Stimulated activated CD4-positive, alpha-beta T cell treated with anti-CD3 and anti-CD28 coated beads, Interleukin-15, amount 100 ng/mL, for 24 hours (primary cell): ENCODE measurements around the gene CFAP299.

Source experiments
- DNase-seq: peaks from one replicate; pipeline ENCODE4 v3.0.0-alpha.2; 2020

The CFAP299 gene

DNA sequence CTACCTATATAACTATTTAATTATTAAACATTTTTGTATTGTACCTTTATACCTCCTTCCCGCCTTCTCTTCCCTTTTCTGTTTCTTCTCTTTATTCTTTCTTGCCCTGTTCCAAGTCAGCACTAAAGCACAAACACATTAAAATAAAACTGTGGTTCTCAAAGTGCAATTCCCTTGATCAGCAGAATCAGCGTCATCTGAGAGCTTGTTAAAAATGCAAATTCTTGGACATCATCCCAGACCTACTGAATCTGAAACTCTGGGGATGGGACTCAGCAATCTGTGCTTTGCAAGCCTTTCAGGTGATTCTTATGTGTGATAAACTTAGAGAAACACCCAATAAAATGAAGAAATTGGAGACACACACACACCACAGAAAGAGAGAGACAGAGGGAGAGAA lies 516.5 kb downstream of the CFAP299 start:
- DNase-seq: no peak

DNA sequence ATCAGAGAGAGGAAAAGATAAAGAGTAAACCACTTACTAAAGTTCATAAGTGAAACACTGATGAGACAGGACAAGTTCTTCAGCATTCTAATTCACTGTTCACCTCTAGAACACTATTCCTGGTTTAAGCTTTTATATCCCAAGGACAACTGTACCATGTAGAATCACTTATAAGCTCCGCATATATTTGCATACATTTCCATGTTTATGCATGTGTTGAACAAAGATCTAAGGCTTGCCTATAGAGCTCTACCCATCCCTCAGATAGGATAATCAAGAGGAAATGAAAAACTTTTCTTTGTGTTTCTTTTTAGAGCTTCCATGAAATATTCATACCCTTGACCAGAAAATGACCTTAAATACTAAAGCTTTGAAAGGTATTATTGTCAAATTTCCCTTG lies 538.0 kb downstream of the CFAP299 start:
- DNase-seq: no peak

DNA sequence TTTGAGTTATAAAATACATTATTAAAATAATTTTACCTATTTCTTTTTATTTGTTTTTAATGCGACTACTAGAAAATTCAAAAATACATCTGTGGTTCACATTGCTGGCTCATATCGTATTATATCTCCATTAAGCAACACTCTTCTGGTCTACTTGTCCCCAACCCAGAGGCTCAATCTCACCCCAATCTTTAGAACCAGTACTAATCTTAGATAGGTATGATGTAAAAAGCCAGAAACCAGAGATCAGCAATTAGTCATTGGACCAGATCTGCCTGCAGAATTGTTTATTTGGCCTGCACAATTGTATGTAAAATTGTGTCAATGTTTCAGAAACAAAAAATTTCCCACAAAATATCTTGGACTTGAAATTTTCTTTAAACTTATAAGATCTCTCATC lies 539.4 kb downstream of the CFAP299 start:
- DNase-seq: no peak

DNA sequence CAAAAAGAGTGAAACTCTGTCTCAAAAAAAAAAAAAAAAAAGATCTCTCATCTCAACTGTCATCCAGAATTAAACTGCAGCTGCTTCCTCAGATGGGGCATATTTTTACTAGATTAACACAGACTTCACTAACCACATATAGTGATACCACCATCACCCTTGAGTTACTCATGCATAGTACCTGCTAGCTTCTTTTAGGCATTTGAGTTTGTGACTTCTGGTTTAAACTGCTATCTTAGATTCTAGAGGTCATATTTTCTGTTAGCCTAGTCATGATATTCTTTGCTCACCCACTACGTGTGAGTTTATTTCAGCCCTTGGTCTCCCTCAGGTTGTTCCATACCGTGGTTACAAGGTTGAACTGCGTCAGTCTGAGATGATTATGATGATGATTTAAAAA lies 540.1 kb downstream of the CFAP299 start:
- DNase-seq: no peak

DNA sequence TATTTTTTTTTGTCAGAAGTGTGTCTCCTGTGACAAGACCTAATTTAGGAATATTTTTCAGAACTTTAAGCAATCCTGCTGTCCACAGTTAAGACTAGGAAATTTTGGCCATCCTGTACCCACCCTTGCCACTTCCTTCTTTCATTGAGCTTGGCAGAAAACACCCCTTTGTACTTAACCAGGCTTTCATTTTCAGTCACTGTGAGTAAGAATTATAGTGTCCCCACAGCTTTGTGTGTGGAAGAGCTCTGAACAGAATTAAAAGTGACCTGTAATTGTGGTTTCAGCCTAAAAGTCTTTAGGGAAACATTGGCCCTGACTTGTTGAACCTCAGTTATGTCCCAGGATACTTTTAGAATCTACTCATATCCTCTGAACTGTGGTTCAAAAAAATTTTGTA lies 541.3 kb downstream of the CFAP299 start:
- DNase-seq: no peak

DNA sequence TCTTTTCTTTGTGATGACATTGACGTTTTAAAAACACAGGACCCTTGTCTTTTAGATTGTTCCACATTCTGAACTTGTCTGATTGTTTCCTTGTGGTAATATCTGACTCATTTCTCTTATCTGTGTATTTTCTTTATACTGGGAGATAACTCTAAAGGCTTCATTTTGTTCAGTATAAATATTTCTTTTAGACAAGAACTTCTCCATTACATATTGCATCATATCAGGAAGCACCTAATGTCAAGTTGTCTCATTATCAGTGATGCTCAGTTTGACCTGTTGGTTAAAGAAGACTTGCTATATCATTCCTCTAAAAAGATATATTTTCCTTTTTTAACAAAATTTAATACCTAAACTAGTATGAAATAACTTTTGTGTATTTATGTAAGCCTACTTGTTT lies 542.7 kb downstream of the CFAP299 start:
- DNase-seq: no peak

DNA sequence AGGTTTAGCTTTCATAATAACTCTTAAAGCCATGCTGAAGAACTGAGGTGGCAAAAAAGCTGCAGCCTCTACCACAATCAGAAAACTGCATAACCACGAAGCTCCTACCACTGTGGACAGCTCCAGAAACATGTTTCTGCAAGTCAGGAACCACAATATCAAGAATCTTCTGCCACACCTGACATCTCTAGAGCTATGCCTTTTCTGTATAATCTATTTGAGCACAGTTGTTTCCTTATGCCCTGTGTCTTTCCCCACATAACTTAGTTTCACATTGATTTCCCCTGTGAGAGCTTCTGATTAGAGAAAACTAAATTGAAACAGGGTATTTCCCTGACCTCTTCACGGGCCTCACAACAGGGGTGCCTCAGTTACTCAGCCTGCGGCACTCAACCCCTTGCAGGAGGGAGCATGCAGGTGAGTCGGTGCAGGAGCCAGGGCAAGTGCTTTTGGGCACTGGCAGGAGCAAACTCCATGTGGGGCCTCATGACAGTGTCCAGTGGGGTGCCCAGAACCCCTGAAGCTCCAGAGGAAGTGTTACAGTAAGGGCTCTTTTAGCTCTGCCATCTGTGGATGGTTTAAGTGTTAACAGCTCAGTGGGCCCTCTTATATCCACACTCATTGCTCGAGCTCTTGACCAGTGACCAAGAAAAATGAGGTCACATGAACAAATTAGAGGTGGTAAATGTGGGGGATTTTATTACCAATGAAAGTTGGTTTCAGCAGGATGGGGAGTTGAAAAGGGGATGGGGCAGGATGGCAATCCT lies 562.2 kb downstream of the CFAP299 start:
- DNase-seq: no peak

DNA sequence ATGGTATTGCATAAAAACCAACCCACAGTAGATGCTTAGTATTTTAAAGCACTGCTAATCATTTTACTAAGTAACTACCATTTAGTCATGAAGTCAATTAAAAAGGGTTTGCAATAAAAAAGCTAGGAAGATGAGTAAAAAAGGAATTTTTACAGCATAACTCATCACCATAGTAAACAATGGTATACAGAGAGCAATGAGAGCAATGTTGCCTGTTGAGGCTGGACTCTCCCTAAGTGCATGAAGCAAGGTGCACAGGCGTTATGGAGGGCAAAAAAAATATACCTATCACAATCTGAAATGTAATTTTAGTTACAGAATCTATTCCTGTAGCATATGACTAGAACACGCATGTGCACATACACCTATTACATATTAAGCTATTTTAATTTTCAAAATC lies 565.4 kb downstream of the CFAP299 start:
- no peak for DNase-seq

DNA sequence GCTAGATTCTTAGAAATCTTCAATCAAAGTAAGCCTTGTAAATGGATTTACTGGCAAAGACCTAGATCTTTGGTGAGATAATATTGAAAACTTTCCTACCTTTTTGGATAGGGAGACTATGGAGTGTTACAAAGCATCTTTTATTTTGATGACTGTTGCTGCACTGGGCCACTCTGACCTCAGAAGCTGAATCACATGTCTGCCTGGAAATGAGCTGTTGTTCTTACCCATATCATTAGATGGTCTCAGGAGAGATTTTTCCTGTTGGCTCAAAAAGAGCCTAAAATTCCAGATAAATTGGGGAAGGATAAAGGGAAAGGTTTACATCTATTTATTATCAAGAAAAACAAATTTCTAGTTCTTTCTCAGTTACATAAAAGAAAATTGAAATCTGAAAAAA lies 567.5 kb downstream of the CFAP299 start:
- no peak for DNase-seq

DNA sequence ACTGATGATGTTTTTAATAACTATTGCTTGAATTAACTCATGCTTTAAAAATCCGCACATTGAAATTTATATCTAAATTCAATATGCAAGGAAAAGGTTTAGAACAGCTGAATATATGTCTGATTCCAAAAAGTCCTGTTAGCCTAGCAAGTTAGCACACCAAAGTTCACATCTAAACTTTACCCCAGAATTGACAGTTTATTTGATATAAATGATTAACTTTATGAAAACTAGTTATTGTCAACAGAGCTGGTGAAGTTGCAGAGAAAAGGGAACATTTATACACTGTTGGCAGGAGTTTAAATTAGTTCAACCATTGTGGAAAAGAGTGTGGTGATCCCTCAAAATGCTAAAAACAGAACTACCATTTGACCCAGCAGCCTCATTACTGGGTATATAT lies 574.4 kb downstream of the CFAP299 start:
- DNase-seq: no peak

DNA sequence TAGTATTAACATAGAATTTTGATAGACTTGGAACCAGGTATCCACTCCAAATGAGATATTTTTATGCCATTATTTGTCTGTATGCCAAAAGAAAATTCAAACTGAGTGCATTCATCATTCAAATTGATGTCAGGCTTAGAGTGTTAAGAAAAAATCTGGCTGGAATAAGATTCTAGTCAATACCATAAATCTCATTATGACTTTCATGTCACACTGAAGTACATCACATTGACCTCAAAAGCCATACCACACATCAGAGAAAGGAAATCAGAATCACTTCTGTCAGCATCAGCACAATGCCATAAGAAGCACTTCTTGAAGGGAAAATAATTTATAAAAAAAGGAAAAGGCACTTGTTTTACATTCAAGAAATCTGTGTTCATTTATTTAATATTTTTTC lies 575.9 kb downstream of the CFAP299 start:
- no peak for DNase-seq

DNA sequence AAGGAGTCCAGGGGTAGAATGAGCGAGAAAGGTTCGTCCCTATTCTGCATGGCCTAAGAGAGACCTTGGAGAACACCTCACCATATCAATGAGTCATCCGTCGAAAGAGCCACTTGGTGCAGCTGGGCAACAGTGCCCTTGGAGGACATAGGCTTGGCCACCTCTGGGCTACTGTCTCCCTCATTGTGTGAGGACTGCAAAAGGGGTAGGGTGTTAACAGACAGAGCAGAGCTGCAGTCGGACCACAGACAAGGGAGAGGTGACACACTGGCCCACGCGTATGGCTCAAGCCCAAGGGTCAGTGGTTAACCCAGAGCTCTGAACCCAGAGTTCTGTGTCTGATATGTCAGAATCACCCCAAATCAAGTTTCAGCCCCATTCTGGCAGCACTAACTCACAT lies 576.8 kb downstream of the CFAP299 start:
- no peak for DNase-seq

DNA sequence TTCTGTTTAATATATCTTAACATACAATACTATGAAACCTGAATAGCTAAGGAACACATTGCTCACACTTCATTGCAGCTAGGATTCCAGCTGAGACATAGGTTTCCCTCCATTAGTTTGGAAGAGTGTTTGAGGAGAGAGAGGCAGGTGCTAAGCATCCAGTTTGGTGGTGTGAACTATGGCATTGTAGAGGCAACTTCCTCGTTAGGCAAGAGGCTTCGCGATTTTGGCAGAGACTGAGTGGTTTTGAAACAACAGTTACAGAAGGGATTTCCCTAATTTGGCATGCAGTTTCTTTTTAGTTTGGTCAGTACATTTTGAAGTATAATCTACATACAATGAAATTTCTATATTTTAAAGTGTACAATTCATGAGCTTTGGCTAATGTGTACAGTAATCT lies 577.9 kb downstream of the CFAP299 start:
- DNase-seq: no peak

DNA sequence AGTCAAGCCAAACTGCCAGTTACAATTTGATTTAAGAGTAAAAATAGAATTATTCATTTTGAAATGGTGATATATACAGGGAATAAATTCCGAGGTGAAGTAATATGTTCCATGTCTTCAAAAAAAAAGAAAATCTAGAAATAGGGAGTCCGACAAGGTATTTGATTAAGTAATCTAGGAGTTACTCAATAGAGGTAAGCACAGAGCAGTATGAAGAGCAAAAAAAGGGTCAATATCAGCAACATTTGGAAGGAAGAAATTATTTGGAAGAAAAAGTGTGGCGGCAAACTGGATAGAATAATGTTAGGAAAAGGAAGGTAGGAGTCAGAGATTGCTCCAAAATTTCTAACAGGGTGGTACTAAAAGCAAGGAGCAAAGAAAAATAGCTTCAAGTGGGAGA lies 581.2 kb downstream of the CFAP299 start:
- DNase-seq: no peak

DNA sequence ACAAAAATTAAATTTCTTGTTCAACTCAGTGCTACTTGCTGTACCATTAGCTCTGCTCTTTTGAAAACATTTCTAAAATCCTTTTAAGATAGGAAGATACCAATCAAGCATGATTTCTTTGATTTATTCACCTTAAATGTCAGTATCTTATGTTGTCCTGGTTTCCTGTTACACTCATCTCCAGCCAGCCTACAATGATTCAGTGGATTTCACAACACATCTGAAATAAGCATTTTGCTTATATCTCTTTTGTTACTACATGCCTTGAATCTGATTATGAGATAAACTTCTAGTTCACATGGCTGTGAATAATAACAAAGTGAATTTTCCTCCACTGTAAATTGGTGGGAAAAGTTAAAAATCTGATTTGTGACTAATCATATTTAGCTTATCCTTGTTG lies 582.5 kb downstream of the CFAP299 start:
- no peak for DNase-seq

DNA sequence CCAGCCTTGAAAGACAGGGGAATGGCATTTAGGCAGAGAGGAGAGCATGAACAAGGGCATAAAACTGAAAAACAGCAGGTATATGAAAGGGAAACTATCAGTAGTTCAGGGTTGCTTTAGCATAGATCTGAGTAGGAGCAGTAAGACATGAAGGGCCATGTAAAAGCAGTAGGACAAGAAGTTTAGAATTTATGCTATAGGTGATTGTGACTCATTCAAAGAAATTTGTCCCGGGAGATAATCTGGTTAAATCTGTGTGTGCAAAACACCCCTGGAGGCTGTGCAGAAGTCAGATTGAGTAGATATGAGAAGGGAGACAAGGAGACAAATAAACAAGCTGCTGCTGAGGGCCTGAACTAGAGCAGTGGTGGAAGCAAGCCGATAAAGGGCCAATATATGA lies 585.9 kb downstream of the CFAP299 start:
- no peak for DNase-seq

DNA sequence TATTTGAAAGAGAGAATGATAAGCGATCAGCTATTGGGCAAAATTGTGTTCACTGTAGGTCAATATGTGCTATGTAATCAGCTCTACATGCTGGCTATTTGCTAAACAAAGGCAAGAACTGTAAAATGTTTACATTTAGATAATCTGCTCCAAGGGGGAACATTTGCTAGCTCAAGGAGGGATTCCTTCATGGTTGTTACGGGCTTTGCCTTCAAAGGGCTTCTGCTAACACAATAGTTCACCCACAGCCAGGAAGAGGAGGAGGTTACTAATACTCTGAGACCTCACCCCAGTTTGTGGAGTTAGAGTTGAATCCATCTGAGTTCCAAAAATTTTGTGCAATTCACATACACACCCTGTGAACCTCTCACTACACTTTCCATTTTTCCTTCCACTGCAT lies 587.4 kb downstream of the CFAP299 start:
- no peak for DNase-seq

DNA sequence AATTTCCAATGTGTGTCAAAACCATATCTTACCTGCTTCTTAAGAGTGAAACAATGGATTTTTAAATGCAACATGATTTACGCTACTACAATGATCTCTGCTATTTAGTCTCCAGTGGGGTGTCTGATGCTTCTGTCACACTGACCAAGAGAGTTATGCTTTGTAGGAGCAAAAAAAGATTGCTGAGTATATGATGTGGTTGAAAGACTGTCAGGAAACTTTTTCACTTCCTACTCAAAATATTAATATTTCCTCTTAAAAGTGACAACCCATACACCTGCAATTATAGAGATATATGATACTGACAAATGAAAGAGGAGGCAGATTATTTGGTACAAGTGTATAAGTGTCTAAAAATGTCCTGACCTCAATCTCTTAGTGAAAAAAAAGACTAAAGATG lies 589.8 kb downstream of the CFAP299 start:
- DNase-seq: no peak

DNA sequence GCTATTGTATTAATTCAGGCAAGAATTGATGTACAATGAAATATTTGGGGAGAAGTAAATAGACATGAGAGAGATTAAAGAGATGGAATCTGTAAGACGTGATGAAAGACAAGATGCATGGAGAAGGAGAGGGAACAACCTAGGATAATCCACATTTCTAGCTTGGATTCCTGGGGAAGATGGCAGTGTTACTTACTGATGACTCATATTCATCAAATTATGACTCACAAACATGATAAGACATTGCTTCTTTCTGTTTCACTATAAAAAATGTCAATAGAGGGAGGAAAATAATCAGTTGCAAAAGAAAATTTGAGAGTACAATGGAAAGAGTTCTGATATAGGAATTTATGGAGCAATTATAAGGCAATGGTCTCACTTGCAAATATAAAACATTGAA lies 590.9 kb downstream of the CFAP299 start:
- no peak for DNase-seq

DNA sequence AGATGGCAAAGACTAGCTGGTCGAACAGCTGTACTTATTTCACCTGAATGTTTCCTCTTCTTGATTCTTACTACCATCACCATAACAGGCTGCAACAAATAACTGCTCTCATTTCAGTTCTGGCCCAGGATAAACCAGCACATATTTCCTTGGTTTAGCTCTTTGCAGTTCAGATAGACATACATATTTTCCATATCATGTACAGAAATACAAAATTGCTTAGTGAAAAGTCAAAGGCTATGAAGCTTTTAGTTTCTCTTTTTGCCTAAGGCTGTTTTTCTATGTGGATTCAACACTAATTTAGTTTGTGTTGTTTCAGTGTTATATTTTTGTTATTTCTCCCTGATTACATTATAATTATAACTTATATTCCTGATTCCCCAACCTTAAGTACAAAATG lies 591.4 kb downstream of the CFAP299 start:
- no peak for DNase-seq

DNA sequence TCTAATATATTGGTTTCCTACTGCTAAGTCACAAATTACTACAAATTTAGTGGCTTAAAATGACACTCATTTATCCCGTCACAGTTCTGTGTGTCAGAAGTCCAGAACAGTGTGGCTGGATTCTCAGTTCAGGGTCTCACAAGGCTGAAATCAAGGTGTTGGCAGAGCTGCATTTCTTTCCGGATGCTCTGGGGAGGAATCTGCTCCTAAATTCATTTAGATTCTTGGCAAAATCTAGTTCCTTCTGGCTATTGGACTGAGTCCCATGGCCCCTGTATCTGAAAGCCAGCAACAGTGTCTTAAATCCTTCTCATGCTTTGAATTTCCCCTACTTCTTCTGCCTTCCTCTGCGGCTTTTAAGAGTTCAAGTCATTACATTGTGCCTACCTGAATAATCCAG lies 591.9 kb downstream of the CFAP299 start:
- DNase-seq: no peak

DNA sequence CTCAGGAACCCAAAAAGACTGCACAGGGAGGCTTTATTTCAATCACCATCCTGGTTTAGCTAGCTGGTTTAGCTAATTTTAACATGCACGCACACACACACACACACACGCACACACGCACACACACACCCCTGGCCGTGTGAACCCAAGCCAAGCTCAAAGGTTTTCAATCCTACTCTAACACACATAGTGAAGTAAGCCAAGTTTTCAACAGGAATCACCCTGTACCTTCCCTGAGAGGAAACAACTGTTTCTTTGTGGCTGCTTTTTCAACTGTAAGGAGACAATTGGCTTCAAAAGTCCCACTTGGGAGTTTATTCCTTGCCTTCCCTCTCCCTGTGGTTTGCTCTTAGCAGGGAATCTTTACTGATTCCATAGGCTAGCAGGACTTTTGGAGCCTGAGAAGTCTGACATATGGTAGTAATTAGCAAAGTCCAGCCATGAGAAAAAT lies 596.1 kb downstream of the CFAP299 start:
- DNase-seq: no peak

DNA sequence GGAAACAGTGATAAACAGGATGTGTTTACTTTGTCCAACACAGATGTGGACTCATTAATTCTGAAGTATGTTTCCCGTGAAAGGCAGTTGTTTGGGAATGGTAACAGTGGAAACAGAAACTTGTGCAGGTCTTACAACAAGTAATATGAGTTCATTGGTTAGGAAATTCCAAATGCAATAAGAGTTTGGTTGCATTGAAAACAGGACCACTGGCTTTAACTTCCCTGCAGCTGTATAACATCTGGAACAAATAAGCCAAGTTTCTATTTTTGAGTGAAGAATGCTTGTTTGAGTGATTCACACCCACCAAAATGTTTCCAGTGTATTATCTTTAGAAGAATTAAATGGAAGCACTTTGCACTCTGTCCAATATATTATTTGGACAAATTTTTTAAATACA lies 612.6 kb downstream of the CFAP299 start:
- no peak for DNase-seq

DNA sequence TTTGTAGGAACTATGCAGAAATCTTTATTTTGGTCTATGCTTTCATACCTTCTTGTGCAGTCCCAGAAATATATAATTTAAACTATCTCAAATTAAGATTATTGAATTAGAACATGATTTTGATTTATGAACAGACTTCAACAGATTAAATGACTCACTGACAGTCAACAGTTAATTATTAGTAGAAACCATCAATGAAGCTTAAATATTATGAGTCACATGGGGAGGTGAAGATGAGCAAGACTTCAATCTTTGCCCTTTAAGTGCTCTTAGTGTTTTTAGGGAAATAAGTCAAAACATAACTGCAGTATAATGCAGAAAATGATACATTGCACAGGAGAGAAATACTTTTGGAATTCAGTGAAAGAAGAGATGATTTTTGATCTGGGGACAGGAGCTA lies 613.5 kb downstream of the CFAP299 start:
- no peak for DNase-seq

DNA sequence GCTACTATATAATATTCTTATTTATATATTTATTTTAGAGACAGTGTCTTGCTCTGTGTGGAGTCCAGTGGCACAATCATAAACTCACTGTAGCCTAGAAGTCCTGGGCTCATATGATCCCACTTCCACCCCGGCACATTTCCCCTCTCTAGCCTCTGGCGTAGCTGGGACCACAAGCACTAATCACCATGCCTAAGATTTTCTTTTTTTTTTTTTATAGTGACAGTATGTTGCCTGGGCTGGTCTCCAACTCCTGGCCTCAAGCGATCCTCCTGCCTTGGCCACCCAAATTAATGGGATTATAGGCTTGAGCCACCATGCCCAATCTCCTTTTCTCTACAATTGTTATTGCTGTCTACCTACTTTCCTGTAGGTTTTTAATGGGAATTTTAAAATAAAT lies 620.9 kb downstream of the CFAP299 start:
- no peak for DNase-seq

DNA sequence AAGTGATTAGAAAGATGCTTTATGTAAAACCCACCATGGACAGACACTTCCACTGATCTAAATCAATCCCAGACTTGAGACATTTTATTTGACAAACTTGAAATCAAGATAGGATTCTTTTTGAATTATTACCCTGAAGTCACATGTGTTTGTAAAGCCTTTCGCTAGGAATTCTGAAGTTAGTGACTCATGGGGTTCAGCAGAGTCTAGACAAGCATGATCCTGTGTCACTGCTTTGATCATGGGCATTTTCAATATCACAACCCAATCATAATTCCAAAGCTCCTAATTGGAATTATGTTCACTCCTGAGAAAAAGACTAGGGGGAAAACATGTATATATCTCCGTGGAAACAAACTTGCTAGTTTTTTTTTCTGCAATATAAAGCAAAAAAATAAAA lies 627.5 kb downstream of the CFAP299 start:
- DNase-seq: no peak
